ENCODE data around the gene GUCY1A2.
"Not testable (repeated sequence)": the region's sequence is repeated elsewhere in the genome, so short reads cannot be mapped to it uniquely, and the experiment has no call there.

Gene GUCY1A2

GRCh38 chr11:106937111-106937510 lies 81.2 kb downstream of the GUCY1A2 start:
- no peak for DNase-seq

GRCh38 chr11:106925245-106925644 lies 93.0 kb downstream of the GUCY1A2 start:
- DNase-seq, result no peak

GRCh38 chr11:106920899-106921509 lies 97.3 kb downstream of the GUCY1A2 start:
- no peak for DNase-seq

GRCh38 chr11:106917973-106918372 lies 100.3 kb downstream of the GUCY1A2 start:
- no peak for DNase-seq

GRCh38 chr11:106914409-106914808 lies 103.9 kb downstream of the GUCY1A2 start:
- DNase-seq, result no peak

GRCh38 chr11:106913141-106913540 lies 105.1 kb downstream of the GUCY1A2 start:
- no peak for DNase-seq

GRCh38 chr11:106904826-106905225 lies 113.5 kb downstream of the GUCY1A2 start:
- DNase-seq, result no peak

- DNase-seq, result no peak
Measured at GRCh38 chr11:106889718-106890117, 128.6 kb downstream of the GUCY1A2 start.

- DNase-seq, result no peak
Measured at GRCh38 chr11:106888386-106888785, 129.9 kb downstream of the GUCY1A2 start.

GRCh38 chr11:106883693-106884092 lies 134.6 kb downstream of the GUCY1A2 start:
- not testable (repeated sequence) for DNase-seq

GRCh38 chr11:106879832-106880546 lies 138.3 kb downstream of the GUCY1A2 start:
- DNase-seq, result no peak

GRCh38 chr11:106879029-106879428 lies 139.2 kb downstream of the GUCY1A2 start:
- DNase-seq, result no peak

GRCh38 chr11:106875013-106875412 lies 143.3 kb downstream of the GUCY1A2 start:
- no peak for DNase-seq

- DNase-seq, result no peak
Measured at GRCh38 chr11:106872246-106872645, 146.0 kb downstream of the GUCY1A2 start.

- no peak for DNase-seq
Measured at GRCh38 chr11:106858200-106858599, 160.1 kb downstream of the GUCY1A2 start.

- no peak for DNase-seq
Measured at GRCh38 chr11:106856566-106856965, 161.7 kb downstream of the GUCY1A2 start.

- no peak for DNase-seq
Measured at GRCh38 chr11:106854429-106854828, 163.8 kb downstream of the GUCY1A2 start.

- DNase-seq, result no peak
Measured at GRCh38 chr11:106853850-106854401, 164.3 kb downstream of the GUCY1A2 start.

- no peak for DNase-seq
Measured at GRCh38 chr11:106852779-106853178, 165.5 kb downstream of the GUCY1A2 start.

GRCh38 chr11:106848526-106848925 lies 169.8 kb downstream of the GUCY1A2 start:
- no peak for DNase-seq

- no peak for DNase-seq
Measured at GRCh38 chr11:106842134-106842533, 176.1 kb downstream of the GUCY1A2 start.

- DNase-seq, result no peak
Measured at GRCh38 chr11:106840947-106841346, 177.3 kb downstream of the GUCY1A2 start.

- no peak for DNase-seq
Measured at GRCh38 chr11:106840146-106840545, 178.1 kb downstream of the GUCY1A2 start.

GRCh38 chr11:106834567-106834966 lies 183.7 kb downstream of the GUCY1A2 start:
- no peak for DNase-seq
